ENCODE data around the gene KCNMA1. TPM values are rescaled to one million over a fixed set of nuclear protein-coding genes. Genes with fewer than 3 reads are reported as not detected.

Gene KCNMA1
- total RNA-seq, 2 donors from 2014 or later: 0.48 to 0.56 TPM

DNA sequence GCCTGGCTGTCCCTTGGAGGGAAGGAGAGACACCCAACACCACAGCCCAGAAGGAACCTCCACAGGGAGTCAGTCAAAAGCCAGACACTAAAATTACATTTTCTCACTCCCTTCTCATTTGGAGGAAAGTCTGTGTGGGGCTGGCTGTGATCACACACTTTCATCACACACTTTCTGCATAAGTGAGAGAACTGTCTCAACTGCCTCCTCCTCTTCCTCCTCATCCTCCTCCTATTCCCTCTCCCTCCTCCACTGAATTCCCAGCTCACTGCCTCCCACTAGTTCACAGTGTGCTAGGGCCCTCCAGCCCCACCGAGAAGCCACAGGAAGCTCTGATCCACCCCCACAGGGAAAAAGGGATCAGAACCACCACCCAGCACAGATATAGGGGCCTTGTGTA, 91.6 kb downstream of the KCNMA1 start:
- Mint-ChIP-seq H3K4me3 (no peak overlapping the region), H3K27ac (no peak overlapping the region), H3K36me3 (ENCODE audit: low read depth) (no peaks in the 10 kb centered on the region), H3K27me3 (peaks cover 4% of the 10 kb centered on the region), H3K4me1 (no peaks in the 10 kb centered on the region), H3K9me3 (peaks cover 4% of the 10 kb centered on the region)
- no peak for ATAC-seq (replicated peaks)

DNA sequence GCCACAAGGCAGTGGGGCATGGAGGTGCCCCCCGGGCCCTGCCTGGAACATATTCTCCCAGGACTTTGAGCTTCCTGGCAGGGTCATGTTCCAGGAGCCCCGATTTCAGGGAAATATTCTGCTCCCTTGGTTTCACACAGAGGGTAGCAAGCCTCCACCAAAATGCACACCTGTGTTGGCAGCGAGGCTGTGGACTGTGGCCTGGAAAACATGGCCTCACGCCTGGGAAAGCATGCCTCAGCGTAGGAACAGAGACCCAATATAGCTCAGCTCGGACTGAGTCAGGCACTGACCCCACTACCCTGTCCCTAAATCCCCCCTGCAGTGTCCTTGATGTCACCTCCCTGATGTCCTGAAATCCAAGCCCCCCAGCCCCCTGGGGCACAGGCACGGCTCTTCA, 92.0 kb downstream of the KCNMA1 start:
- Mint-ChIP-seq H3K9me3 (peaks cover 7% of the 10 kb centered on the region), H3K4me1 (no peaks in the 10 kb centered on the region), H3K4me3 (no peak overlapping the region), H3K36me3 (ENCODE audit: low read depth) (no peaks in the 10 kb centered on the region), H3K27me3 (peaks cover 4% of the 10 kb centered on the region), H3K27ac (no peak overlapping the region)
- ATAC-seq (replicated peaks): no peak

DNA sequence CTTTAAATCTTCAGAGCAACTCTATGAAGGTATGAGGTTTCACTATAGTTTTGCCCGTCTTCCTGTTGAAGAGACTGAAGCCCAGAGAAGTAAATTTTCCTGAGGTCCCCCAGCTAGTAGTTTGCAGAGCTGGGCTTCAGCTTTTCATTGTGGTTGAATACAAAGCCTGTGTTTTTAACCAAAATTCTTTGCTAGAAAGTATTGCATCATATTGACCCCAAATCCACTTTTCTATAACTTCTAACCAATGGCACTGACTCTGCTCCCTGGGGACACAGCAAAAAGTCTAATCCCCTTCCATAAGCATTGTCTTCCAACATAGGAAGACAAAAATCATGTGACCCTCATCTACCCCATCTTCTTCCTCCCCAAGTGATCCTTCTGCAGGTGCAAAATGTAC, 93.0 kb downstream of the KCNMA1 start:
- Mint-ChIP-seq H3K27ac (no peak overlapping the region), H3K4me1 (no peaks in the 10 kb centered on the region), H3K9me3 (peaks cover 7% of the 10 kb centered on the region), H3K27me3 (peaks cover 4% of the 10 kb centered on the region), H3K36me3 (ENCODE audit: low read depth) (no peaks in the 10 kb centered on the region), H3K4me3 (no peak overlapping the region)
- ATAC-seq (replicated peaks): no peak

DNA sequence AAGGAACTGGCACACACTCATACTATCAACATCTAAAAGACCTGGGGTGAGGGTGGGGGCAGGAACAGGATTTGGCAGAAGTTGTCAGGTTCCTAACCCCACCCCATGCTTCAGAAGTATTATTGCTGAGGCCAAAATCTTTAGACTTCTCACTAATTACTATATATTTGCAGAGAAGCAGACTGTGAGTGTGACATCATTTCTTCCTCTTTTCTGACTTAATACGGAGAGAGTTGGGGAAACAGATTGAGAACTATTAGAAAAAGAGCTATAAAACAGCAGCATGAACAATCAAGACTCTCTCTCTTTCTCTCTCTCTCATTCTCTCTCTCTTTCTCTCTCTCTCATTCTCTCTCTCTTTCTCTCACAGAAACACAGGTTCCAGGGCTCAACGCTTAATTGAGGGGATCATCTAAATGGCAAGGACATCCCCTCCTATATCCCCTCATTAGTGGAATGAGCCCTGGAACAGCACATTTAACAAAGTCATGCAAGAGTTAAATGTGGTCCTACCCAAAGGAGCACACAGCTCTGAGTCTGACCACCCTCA, 94.8 kb downstream of the KCNMA1 start:
- no peak overlapping the region for H3K4me3 Mint-ChIP-seq
- peaks cover 7% of the 10 kb centered on the region for H3K9me3 Mint-ChIP-seq
- no peak overlapping the region for H3K27ac Mint-ChIP-seq
- ATAC-seq (replicated peaks): no peak
- H3K36me3 Mint-ChIP-seq (ENCODE audit: low read depth): no peaks in the 10 kb centered on the region
- no peaks in the 10 kb centered on the region for H3K4me1 Mint-ChIP-seq
- peaks cover 4% of the 10 kb centered on the region for H3K27me3 Mint-ChIP-seq

DNA sequence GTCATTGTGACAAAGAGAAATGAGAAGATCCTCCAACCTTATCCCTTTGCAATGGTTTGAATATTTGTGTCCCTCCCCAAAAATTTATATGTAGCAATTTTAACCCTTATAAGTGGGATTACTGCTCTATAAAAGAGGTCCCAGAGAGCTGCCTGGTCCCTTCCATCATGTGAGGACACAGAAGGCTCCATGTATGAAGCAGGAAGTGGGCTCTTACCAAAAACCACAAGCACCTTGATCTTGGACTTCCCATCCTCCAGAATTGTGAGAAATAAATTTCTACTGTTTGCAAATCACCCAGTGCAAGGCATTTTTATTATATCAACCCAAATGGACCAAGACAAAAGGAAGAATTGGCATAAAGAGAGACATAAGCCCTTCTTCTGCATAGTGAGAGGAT, 95.7 kb downstream of the KCNMA1 start:
- no peaks in the 10 kb centered on the region for H3K36me3 Mint-ChIP-seq (ENCODE audit: low read depth)
- H3K9me3 Mint-ChIP-seq: peaks cover 6% of the 10 kb centered on the region
- no peak overlapping the region for H3K27ac Mint-ChIP-seq
- peaks cover 4% of the 10 kb centered on the region for H3K27me3 Mint-ChIP-seq
- no peaks in the 10 kb centered on the region for H3K4me1 Mint-ChIP-seq
- H3K4me3 Mint-ChIP-seq: no peak overlapping the region
- ATAC-seq (replicated peaks): no peak

DNA sequence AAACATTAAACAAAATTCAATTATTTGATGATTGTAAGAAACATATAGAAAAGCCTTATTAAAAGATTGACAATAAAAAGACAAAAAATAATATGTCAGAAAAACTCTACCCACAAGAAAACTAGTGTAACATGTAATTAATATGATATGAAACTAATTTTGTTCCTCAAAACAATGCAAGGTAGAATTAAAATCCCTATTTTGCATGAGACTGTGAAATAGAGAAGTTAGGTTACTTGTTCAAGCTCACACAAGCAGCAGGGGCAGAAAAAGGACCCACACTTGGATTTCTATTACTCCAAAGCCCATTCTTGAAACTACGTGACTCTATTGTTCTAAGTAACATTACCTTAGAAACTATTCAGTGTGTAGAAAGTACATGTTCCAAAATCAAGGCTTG, 96.4 kb downstream of the KCNMA1 start:
- H3K27ac Mint-ChIP-seq: no peak overlapping the region
- no peaks in the 10 kb centered on the region for H3K36me3 Mint-ChIP-seq (ENCODE audit: low read depth)
- H3K27me3 Mint-ChIP-seq: no peaks in the 10 kb centered on the region
- H3K4me3 Mint-ChIP-seq: no peak overlapping the region
- H3K9me3 Mint-ChIP-seq: peaks cover 3% of the 10 kb centered on the region
- ATAC-seq (replicated peaks): no peak
- H3K4me1 Mint-ChIP-seq: no peaks in the 10 kb centered on the region

DNA sequence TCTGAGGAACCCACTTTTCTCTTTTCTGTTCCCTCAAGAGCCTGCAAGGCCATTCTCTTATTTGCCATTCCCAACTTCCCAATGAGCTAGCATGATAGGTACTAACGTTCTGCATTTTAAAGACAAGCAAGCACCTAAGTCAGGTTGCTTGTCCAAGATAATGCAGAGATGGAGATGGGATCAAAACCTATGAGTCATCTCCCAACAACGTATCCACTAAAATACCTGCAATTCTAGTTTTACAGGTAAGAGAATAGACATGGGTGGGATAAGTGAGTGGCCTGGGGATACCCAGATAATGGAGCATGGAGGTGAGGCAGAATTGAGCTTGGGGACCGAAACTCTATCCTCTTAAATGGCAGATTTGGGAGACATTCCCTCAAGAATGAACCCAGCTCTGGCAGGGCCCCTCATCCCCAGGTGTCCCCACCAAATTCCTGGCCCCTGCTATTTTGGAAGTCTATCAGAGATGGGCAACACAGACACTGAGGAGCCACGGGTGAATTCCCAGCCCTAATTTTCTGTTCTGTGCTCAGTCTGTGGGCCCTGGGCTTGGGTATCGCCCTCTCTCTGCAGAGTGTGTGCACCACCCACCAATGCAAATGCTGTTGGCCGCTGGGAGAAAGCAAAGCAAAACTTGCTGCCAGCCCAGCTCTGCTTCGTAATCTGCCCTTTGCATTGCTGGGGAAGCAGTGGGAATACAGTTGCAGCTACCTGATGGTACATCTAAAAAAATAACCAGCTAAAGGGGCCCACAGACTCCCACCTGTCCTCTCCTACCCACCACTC, 98.3 kb downstream of the KCNMA1 start:
- no peaks in the 10 kb centered on the region for H3K36me3 Mint-ChIP-seq (ENCODE audit: low read depth)
- H3K4me1 Mint-ChIP-seq: no peaks in the 10 kb centered on the region
- H3K9me3 Mint-ChIP-seq: peaks cover 3% of the 10 kb centered on the region
- no peak overlapping the region for H3K4me3 Mint-ChIP-seq
- peaks cover 4% of the 10 kb centered on the region for H3K27me3 Mint-ChIP-seq
- ATAC-seq (replicated peaks): no peak
- H3K27ac Mint-ChIP-seq: no peak overlapping the region

DNA sequence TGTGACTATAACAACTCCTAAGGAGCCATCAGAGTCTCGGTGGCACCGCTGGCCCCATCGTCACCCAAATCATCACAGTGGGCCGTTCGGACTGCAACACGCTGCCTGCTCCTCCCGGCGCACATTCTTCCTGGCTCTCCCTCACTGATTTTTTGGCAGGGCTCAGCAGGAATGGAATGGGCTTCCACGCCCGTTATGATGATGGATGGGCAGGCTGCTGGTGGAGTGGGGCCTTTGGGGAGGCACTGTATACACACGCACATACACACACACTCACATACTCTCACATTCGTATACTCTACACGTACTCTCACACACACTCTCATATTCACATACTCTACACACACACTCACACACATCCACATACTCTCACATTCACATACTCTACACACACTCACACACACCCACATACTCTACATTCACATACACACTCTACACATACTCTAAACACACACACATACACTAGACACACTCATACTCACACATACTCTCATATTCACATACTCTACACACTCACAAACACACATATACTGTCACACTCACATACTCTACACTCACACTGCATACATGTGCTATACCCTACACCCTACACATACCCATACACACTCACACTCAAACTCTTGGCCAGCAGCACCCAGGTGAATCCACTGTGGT, 99.8 kb downstream of the KCNMA1 start:
- ATAC-seq (replicated peaks): no peak
- H3K4me1 Mint-ChIP-seq: no peaks in the 10 kb centered on the region
- H3K4me3 Mint-ChIP-seq: no peak overlapping the region
- H3K27me3 Mint-ChIP-seq: peaks cover 4% of the 10 kb centered on the region
- no peak overlapping the region for H3K27ac Mint-ChIP-seq
- H3K36me3 Mint-ChIP-seq (ENCODE audit: low read depth): no peaks in the 10 kb centered on the region
- peaks cover 3% of the 10 kb centered on the region for H3K9me3 Mint-ChIP-seq

DNA sequence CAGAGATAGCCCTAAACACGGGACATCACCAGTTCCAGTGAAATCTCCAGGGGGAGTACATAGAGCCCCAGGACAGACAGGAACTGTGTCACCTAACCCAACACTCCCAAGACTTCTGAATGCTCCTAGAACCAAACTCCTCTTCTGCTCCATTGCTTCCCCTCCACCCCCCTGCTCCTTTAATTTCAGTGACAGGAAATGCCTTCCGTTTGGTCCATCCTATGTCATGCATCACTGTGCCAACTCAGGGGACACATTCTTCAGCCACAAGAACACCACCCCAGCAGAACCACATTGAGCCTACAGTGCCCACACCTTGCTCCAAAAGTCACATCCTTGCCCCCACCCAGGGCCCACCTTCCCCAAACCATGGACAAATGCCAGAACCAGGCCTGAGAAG, 100.5 kb downstream of the KCNMA1 start:
- ATAC-seq (replicated peaks): no peak
- Mint-ChIP-seq H3K4me1 (no peaks in the 10 kb centered on the region), H3K4me3 (no peak overlapping the region), H3K27ac (no peak overlapping the region), H3K36me3 (ENCODE audit: low read depth) (no peaks in the 10 kb centered on the region), H3K9me3 (peaks cover 3% of the 10 kb centered on the region), H3K27me3 (peaks cover 4% of the 10 kb centered on the region)

DNA sequence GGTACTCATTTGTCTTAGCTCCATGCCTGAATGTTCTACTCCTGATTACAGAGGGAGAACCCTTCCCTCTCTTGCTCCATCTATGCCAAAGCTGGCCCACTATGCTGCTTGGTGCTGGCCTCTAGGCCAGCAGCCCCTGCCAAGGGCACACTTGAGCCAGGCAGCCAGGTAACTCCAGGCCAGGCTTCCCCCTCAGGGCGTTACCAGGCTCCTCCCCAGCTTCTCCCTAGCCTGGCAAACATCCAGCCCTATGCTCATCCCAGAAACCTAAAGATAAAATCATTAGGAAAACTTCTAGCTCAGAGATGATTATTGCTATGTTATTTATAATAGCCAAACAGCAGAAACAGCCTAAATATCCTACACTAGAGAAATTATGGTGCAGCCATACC, 103.7 kb downstream of the KCNMA1 start:
- H3K27ac Mint-ChIP-seq: no peak overlapping the region
- no peaks in the 10 kb centered on the region for H3K9me3 Mint-ChIP-seq
- peaks cover 13% of the 10 kb centered on the region for H3K27me3 Mint-ChIP-seq
- no peak overlapping the region for H3K4me3 Mint-ChIP-seq
- no peak for ATAC-seq (replicated peaks)
- H3K4me1 Mint-ChIP-seq: no peaks in the 10 kb centered on the region
- no peaks in the 10 kb centered on the region for H3K36me3 Mint-ChIP-seq (ENCODE audit: low read depth)

DNA sequence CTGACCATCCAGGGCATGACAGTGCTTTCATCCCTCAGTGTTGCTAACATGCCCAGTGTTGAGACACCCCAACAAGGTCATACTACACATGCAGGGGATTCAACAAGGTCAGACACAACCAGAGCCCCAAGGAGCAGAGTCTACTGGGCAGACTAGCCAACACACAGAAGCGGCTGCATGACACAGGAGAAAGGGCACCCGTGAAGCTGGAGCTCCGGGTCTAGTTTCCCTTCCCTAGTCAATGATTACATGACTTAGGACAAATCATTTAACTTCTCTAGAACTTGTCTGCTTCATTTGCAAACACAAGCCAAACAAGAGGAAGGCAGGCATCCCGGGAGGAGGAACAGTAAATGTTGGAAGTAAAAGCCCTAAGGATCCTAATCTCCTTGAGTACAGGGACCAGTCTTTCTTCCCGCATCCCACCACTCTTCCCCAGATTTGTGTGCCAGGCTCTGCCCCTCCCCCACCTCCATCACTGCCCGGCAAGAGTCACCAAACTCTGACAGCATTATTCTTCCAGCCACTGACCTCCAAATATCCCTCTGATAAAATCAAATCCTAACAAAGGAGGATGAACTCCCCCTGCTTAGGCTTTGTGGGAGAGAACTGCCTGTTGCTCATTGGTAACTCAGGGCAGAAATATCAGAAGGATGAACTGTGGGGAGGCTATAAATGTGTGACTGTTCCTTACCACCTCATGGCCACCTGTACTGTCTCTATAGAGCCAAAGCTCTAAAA, 104.3 kb downstream of the KCNMA1 start:
- ATAC-seq (replicated peaks): no peak
- H3K4me3 Mint-ChIP-seq: no peak overlapping the region
- no peaks in the 10 kb centered on the region for H3K36me3 Mint-ChIP-seq (ENCODE audit: low read depth)
- H3K27me3 Mint-ChIP-seq: peaks cover 13% of the 10 kb centered on the region
- H3K27ac Mint-ChIP-seq: no peak overlapping the region
- H3K4me1 Mint-ChIP-seq: no peaks in the 10 kb centered on the region
- no peaks in the 10 kb centered on the region for H3K9me3 Mint-ChIP-seq

DNA sequence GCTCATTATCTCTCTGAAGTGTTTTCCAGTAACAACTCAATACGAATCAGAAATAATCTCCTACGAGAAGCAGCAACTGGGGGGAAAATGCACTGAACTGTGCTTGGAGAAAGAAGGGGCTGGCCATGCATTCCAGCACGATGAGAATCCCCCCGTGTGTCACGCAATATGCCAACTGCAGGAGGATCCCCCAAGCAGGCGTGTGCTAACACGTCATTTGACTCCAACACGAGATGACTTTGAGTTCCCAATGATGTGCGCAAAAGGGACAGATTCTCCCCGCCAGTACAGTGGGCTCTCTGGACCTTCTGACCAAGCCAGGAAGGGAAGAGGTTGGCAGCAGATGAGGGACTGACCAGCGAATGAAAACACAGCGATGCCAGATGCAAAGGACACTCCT, 105.5 kb downstream of the KCNMA1 start:
- H3K4me1 Mint-ChIP-seq: no peaks in the 10 kb centered on the region
- H3K27ac Mint-ChIP-seq: no peak overlapping the region
- H3K36me3 Mint-ChIP-seq (ENCODE audit: low read depth): no peaks in the 10 kb centered on the region
- ATAC-seq (replicated peaks): no peak
- peaks cover 13% of the 10 kb centered on the region for H3K27me3 Mint-ChIP-seq
- H3K4me3 Mint-ChIP-seq: no peak overlapping the region
- no peaks in the 10 kb centered on the region for H3K9me3 Mint-ChIP-seq

DNA sequence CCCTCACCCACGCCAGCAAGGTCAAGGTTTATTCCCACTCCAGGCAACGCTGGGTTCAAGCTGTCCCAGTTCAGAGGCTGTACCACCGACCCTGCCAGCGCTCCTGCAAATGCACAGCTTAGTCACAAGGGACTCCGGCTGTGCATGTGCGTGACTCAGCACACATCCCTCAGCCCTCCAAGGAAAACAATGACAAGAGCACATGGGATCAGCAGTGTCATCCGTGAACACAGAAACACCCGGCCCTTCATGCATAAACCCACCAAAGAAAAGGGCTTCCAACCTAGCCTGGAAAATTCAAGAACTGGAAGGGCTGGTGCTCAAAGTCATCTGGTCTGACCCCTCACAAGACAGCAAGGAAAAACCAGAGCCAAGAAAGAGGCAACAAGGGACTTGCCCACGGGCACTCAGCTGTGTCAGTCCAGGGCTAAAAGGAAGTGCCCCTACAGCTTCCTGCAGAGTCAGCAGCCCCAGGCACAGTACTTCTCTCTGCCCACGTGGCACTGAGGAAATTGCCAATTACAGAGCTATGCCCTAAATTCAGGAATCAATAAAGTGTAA, 106.1 kb downstream of the KCNMA1 start:
- Mint-ChIP-seq H3K4me1 (no peaks in the 10 kb centered on the region), H3K36me3 (ENCODE audit: low read depth) (no peaks in the 10 kb centered on the region), H3K4me3 (no peak overlapping the region), H3K9me3 (no peaks in the 10 kb centered on the region), H3K27me3 (peaks cover 17% of the 10 kb centered on the region), H3K27ac (no peak overlapping the region)
- no peak for ATAC-seq (replicated peaks)

DNA sequence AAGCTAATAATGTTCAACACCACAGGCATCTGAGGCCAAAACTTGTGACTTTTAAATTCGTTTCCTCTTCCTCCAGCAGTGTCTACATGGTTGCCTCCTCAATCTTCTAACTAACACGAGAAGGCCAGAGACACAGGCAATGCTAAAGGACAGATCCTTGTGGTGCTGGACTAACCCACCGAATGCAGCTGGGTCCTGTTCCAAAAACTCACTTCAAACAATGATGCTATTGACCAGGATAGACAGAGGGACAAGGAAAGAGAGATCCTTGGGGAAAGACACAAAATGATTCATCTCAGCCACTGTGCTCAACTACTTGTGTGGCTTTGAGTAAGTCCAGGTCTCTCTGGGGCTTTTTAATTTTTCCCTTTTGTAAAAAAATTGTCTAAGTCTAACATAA, 107.6 kb downstream of the KCNMA1 start:
- H3K36me3 Mint-ChIP-seq (ENCODE audit: low read depth): no peaks in the 10 kb centered on the region
- no peak overlapping the region for H3K27ac Mint-ChIP-seq
- H3K9me3 Mint-ChIP-seq: no peaks in the 10 kb centered on the region
- no peak overlapping the region for H3K4me3 Mint-ChIP-seq
- H3K4me1 Mint-ChIP-seq: no peaks in the 10 kb centered on the region
- peaks cover 18% of the 10 kb centered on the region for H3K27me3 Mint-ChIP-seq
- no peak for ATAC-seq (replicated peaks)

Measured in activated T-helper 17 cell treated with anti-CD3 and anti-CD28 coated beads, Interleukin-2, amount 50 U/mL, for 72 hours (primary cell).